K562 (cell line): ENCODE measurements around the gene TJP3. TPM values are rescaled to one million over a fixed set of nuclear protein-coding genes. Genes with fewer than 3 reads are reported as not detected.
A peak's percentile ranks its signal among the peaks of the same experiment; 100 is the strongest.

ENCODE experiments used
- BRD9 ChIP-seq: fragments of 450-650 bp; IDR thresholded peaks from 2 replicates; pipeline ENCODE4 v1.6.1; 2018; ENCODE audit warnings: low read depth; ENCODE audit not compliant: partially characterized antibody
- CBX8 ChIP-seq: fragments of 200-600 bp; sonication (generic); IDR thresholded peaks from 2 replicates; pipeline ENCODE4 v1.6.1; 2012; ENCODE audit warnings: borderline replicate concordance, mixed run types, low read depth, mild to moderate bottlenecking, moderate library complexity, mixed read lengths, low read length, control low read depth, inconsistent platforms; ENCODE audit not compliant: poor library complexity, severe bottlenecking; ENCODE audit errors: extremely low read depth
- CSDE1 ChIP-seq, 2 experiments: fragments of 450-650 bp; IDR thresholded peaks; 2 replicates each; pipeline ENCODE4 v1.6.1; 2016; ENCODE audit warnings: mild to moderate bottlenecking in 1 of 2
- E2F6 ChIP-seq, 2 experiments: IDR thresholded peaks; 2 replicates each; pipeline ENCODE4 v1.6.1; 2011; ENCODE audit warnings: borderline replicate concordance in 1 of 2, control low read depth in 1 of 2, low read depth in 1 of 2, low read length in 1 of 2, mild to moderate bottlenecking in 1 of 2, mixed read lengths in 1 of 2, moderate library complexity in 1 of 2; ENCODE audit not compliant: insufficient read depth in 1 of 2, insufficient read length in 1 of 2, poor library complexity in 1 of 2, severe bottlenecking in 1 of 2; ENCODE audit errors: extremely low read depth in 1 of 2
- FOSL1 ChIP-seq: fragments of 200-800 bp; sonication (Bioruptor generic); conservative IDR thresholded peaks from 2 replicates; pipeline ENCODE4 v1.6.1; 2016; ENCODE audit warnings: missing genetic modification characterization, missing compliant biosample characterization
- FOXK1 ChIP-seq: sonication (generic); formaldehyde crosslinking; IDR thresholded peaks from 2 replicates; pipeline ENCODE4 v1.8.0; 2022; ENCODE audit warnings: missing genetic modification reagents, mild to moderate bottlenecking, borderline replicate concordance
- GTF3C2 ChIP-seq: IDR thresholded peaks from 3 replicates; pipeline ENCODE4 v1.6.1; 2011; ENCODE audit warnings: borderline replicate concordance, mild to moderate bottlenecking, moderate library complexity; ENCODE audit not compliant: insufficient read length; ENCODE audit errors: extremely low read depth
- HEY1 ChIP-seq: fragments of 250-450 bp; sonication (Bioruptor Pico); IDR thresholded peaks from 2 replicates; pipeline ENCODE4 v1.5.0; 2020; ENCODE audit warnings: mild to moderate bottlenecking, moderate library complexity, borderline replicate concordance
- KAT7 ChIP-seq: sonication (generic); formaldehyde crosslinking; IDR thresholded peaks from 2 replicates; pipeline ENCODE4 v1.8.0; 2022; ENCODE audit warnings: missing genetic modification reagents, mild to moderate bottlenecking, borderline replicate concordance
- MLLT1 ChIP-seq, 2 experiments: fragments of 450-650 bp; IDR thresholded peaks; 2 replicates each; pipeline ENCODE4 v1.6.1; 2016
- NFE2L1 ChIP-seq: fragments of 450-650 bp; IDR thresholded peaks from 2 replicates; pipeline ENCODE4 v1.6.1; 2016; ENCODE audit warnings: missing genetic modification characterization, low read depth, mild to moderate bottlenecking, missing compliant biosample characterization, moderate library complexity, borderline replicate concordance
- NONO ChIP-seq, 2 experiments: fragments of 200-400 bp in 1 of 2; fragments of 450-650 bp in 1 of 2; formaldehyde crosslinking in 1 of 2; IDR thresholded peaks; 2 replicates each; pipeline ENCODE4 v1.6.1; 2017; ENCODE audit warnings: low read depth in 2 of 2, mild to moderate bottlenecking in 2 of 2, moderate library complexity in 2 of 2, low read length in 1 of 2
- RBFOX2 ChIP-seq: fragments of 200-400 bp; formaldehyde crosslinking; IDR thresholded peaks from 2 replicates; pipeline ENCODE4 v1.6.1; 2017; ENCODE audit warnings: low read depth, mild to moderate bottlenecking, low read length, moderate library complexity
- U2AF1 ChIP-seq: fragments of 200-400 bp; formaldehyde crosslinking; optimal IDR thresholded peaks from 2 replicates; pipeline ENCODE3; 2017; ENCODE audit warnings: mild to moderate bottlenecking, low read depth, low read length, moderate library complexity
- UBTF ChIP-seq, 2 experiments: IDR thresholded peaks; 2 replicates each; pipeline ENCODE4 v1.6.1; 2012; ENCODE audit warnings: improper control_type of control experiment in 2 of 2, low read depth in 2 of 2, low read length in 2 of 2, borderline replicate concordance in 1 of 2
- ZNF707 ChIP-seq: fragments of 250-450 bp; sonication (Bioruptor Pico); conservative IDR thresholded peaks from 2 replicates; pipeline ENCODE4 v1.8.0; 2022; ENCODE audit warnings: inconsistent platforms, mild to moderate bottlenecking, moderate library complexity
- ZNF778 ChIP-seq: fragments of 450-650 bp; formaldehyde crosslinking; IDR thresholded peaks from 2 replicates; pipeline ENCODE4 v1.4.0; 2020; ENCODE audit warnings: mild to moderate bottlenecking, moderate library complexity
- polyA plus RNA-seq, 8 experiments: library from polyadenylated mRNA; depleted of rRNA in 4 of 8; stranded (reverse) in 5 of 8; unstranded in 3 of 8; fragments of >200 nt; fragmentation: Nextera tagmentation in 2 of 8; fragmentation: Illumina TruSeq in 1 of 8; extraction: Ambion mirVana in 2 of 8; extraction: Trizol in 1 of 8; gene quantifications; 2 replicates each; pipeline versions ENCODE4 v1.2.1 to v1.2.3, GENCODE V29; 2011 to 2014; ENCODE audit warnings: inconsistent platforms in 1 of 8, missing spikeins in 1 of 8
- total RNA-seq, 7 experiments: library from RNA; depleted of rRNA in 6 of 7; stranded (reverse); fragments of >200 nt in 6 of 7; fragmentation: Illumina TruSeq in 2 of 7; extraction: Trizol in 2 of 7; gene quantifications; 2 replicates each; pipeline versions ENCODE4 v1.2.1 to v1.2.3, GENCODE V29; 2011 to 2021; ENCODE audit warnings: low replicate concordance in 1 of 7

Gene TJP3
- total and polyA plus RNA-seq, 9 of the 15 experiments (the other 6 are each of a cell fraction or from before 2014, with no cell fraction given), result 0.11 to 2.4 (median 0.57) TPM; not detected in 1

- TF ChIP-seq MLLT1 (IDR thresholded peaks at IDR 0.05), result peak; percentile 30 to 81; a peak in 2 of 4 replicates
- TF ChIP-seq CBX8, result no peak
- no peak for TF ChIP-seq ZNF778
- no peak for TF ChIP-seq NFE2L1
- no peak for TF ChIP-seq NONO (IDR thresholded peaks at IDR 0.05; ENCODE audit: low read depth in 2 of 2, low read length in 1 of 2)
- TF ChIP-seq FOSL1, result no peak
- TF ChIP-seq E2F6 (IDR thresholded peaks at IDR 0.05; ENCODE audit: borderline replicate concordance in 1 of 2, extremely low read depth in 1 of 2, insufficient read depth in 1 of 2, insufficient read length in 1 of 2, low read depth in 1 of 2, low read length in 1 of 2, poor library complexity in 1 of 2, severe bottlenecking in 1 of 2), result peak in 1 of 2 experiments; percentile 17
- peak; percentile 84 for TF ChIP-seq RBFOX2
- TF ChIP-seq FOXK1 (CRISPR knock-in tag), result 0 out of 2 replicates have a peak, but pooled peaks have one; percentile 53
- TF ChIP-seq HEY1 (CRISPR knock-in tag), result no peak
- TF ChIP-seq UBTF (IDR thresholded peaks at IDR 0.05; ENCODE audit: borderline replicate concordance in 1 of 2, low read depth in 2 of 2, low read length in 2 of 2), result peak in 1 of 2 experiments; percentile 13; a peak in 1 of 4 replicates
- 0 out of 2 replicates have a peak, but pooled peaks have one; percentile 9 for TF ChIP-seq ZNF707 (CRISPR knock-in tag)
- peak; percentile 95 for TF ChIP-seq GTF3C2
- peak; percentile 26 for TF ChIP-seq BRD9
- peak; percentile 65; the same call in 1 of the 2 replicates for TF ChIP-seq KAT7
- TF ChIP-seq U2AF1, result no peak
- no peak for TF ChIP-seq CSDE1 (IDR thresholded peaks at IDR 0.05)
Observed at GRCh38 chr19:3761382-3762129, 53.4 kb downstream of the TJP3 start, which contains the start of gene APBA3 (continued).
